HG02981 (cell line): Measurements from ENCODE around the gene CENPC.

Source experiments
- ATAC-seq: cut with Tn5 transposase; IDR thresholded peaks from one replicate; pipeline ENCODE4 v1.9.1; 2021; ENCODE audit warnings: mild to moderate bottlenecking, moderate library complexity; ENCODE audit not compliant: unreplicated experiment

CENPC gene

DNA sequence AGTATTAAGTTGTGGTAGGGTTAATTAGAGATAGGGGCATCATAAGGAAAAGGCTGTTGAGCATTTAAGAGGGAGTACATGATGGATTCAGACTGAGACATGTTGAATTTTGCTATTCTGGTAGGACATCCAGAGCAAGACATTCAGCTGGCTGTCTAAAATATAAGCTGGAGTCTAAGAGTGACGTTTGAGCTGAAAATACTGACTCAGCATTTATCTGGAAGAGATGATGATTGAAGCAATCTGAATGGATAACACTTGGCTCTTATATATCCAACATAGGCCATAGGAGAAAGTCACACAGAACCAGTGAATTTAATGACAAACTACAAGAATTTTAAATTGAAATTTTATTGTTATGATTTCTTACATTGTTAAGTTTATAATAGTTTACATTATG is 114.3 kb downstream of the CENPC start:
- no peak for ATAC-seq

- no peak for ATAC-seq
These were observed 116.5 kb downstream of the CENPC start for GRCh38 chr4:67428819-67429218.
